BJ (cell line): ENCODE measurements around the gene RIMKLB. TPM values are rescaled to one million over a fixed set of nuclear protein-coding genes. Genes with fewer than 3 reads are reported as not detected.

ENCODE experiments used
- CTCF ChIA-PET: fragments of 350-600 bp; formaldehyde crosslinking; extraction: SDS; loops from one replicate; lab custom pipeline; 2021; ENCODE audit warnings: antibody characterized with exemption, inconsistent platforms; lab: Yijun Ruan, JAX
- POLR2A ChIA-PET: fragments of 300-600 bp; sonication (Branson Sonifier 250); formaldehyde crosslinking; extraction: SDS; loops from one replicate; lab custom pipeline; 2021; ENCODE audit warnings: antibody characterized with exemption; lab: Charles Lee
- DNase-seq: peaks from one replicate; pipeline ENCODE4 v3.0.0-alpha.2; 2011; ENCODE audit warnings: low read depth
- H3K27me3 ChIP-seq: 2 replicates; pipeline ENCODE4 v1.6.0; 2011; ENCODE audit warnings: low read length; ENCODE audit not compliant: control insufficient read depth, insufficient read depth
- H3K36me3 ChIP-seq: 2 replicates; pipeline ENCODE4 v1.5.1; 2011; ENCODE audit warnings: low read length; ENCODE audit not compliant: control insufficient read depth, insufficient read depth
- H3K4me3 ChIP-seq: 2 replicates; pipeline ENCODE4 v1.5.1; 2011; ENCODE audit warnings: low read depth, mild to moderate bottlenecking, control low read depth, low read length
- CTCF ChIP-seq: IDR thresholded peaks from 2 replicates; pipeline ENCODE4 v1.5.1; 2011; ENCODE audit warnings: low read depth, mild to moderate bottlenecking, control low read depth, inconsistent platforms, low read length, moderate library complexity; ENCODE audit not compliant: insufficient read depth
- polyA plus RNA-seq: library from polyadenylated mRNA; depleted of rRNA; stranded (reverse); fragments of >200 nt; gene quantifications from 2 replicates; pipeline ENCODE4 v1.2.3, GENCODE V29; 2011

The RIMKLB gene
- polyA plus RNA-seq, 1 experiment = 9.7 TPM

GRCh38 chr12:8828257-8829124 lies 130.7 kb downstream of the RIMKLB start:
- CTCF ChIA-PET = interaction anchor here (0.6 to 1.1 kb wide), 3 partner anchors 62 to 285 kb away, joined by 3 to 4 read pairs (median 3); no protein-coding TSS in a partner anchor
- TF ChIP-seq CTCF = no peak
- Histone ChIP-seq H3K36me3 (no peaks in the 10 kb centered on the region), H3K27me3 (no peaks in the 10 kb centered on the region), H3K4me3 (no peak overlapping the region)
- POLR2A ChIA-PET = interaction anchor here (0.8 kb wide), 1 partner anchor 163 kb away, joined by 4 read pairs; no protein-coding TSS in a partner anchor
- DNase-seq = no peak

- CTCF ChIA-PET = interaction anchor here (1.0 to 1.4 kb wide), 2 partner anchors 10 to 61 kb away, joined by 3 to 5 read pairs; no protein-coding TSS in a partner anchor
Observed at GRCh38 chr12:8829125-8829518, 131.3 kb downstream of the RIMKLB start.

GRCh38 chr12:8829621-8830020 lies 131.8 kb downstream of the RIMKLB start:
- Histone ChIP-seq H3K36me3 (no peaks in the 10 kb centered on the region), H3K27me3 (no peaks in the 10 kb centered on the region), H3K4me3 (no peak overlapping the region)
- ChIA-PET POLR2A (no interaction called here), CTCF (interaction anchor here (0.7 to 1.4 kb wide), 4 partner anchors 10 to 285 kb away, joined by 3 to 5 read pairs (median 4); no protein-coding TSS in a partner anchor)
- no peak for TF ChIP-seq CTCF
- DNase-seq = no peak

More at GRCh38 chr12:8829125-8829518, 131.3 kb downstream of the RIMKLB start:
- no peaks in the 10 kb centered on the region for H3K27me3 ChIP-seq
- TF ChIP-seq CTCF = no peak
- no peak for DNase-seq
- H3K36me3 ChIP-seq = no peaks in the 10 kb centered on the region
- POLR2A ChIA-PET = no interaction called here
- H3K4me3 ChIP-seq = no peak overlapping the region

GRCh38 chr12:8831116-8831515 lies 133.3 kb downstream of the RIMKLB start:
- POLR2A ChIA-PET = no interaction called here
- CTCF ChIA-PET = interaction anchor here (0.6 to 1.3 kb wide), 3 partner anchors 10 to 287 kb away, joined by 3 to 5 read pairs (median 5); no protein-coding TSS in a partner anchor
- Histone ChIP-seq H3K27me3 (no peaks in the 10 kb centered on the region), H3K36me3 (no peaks in the 10 kb centered on the region), H3K4me3 (no peak overlapping the region)
- no peak for TF ChIP-seq CTCF
- DNase-seq = no peak

GRCh38 chr12:8832500-8832899 lies 134.7 kb downstream of the RIMKLB start:
- H3K4me3 ChIP-seq = no peak overlapping the region
- DNase-seq = no peak
- no peaks in the 10 kb centered on the region for H3K27me3 ChIP-seq
- CTCF ChIA-PET = no interaction called here
- POLR2A ChIA-PET = no interaction called here
- H3K36me3 ChIP-seq = no peaks in the 10 kb centered on the region
- no peak for TF ChIP-seq CTCF
